Raji (cell line): ENCODE measurements around the gene TRANK1.

Experiments used
- POLR2A ChIP-seq: IDR thresholded peaks from 2 replicates; pipeline ENCODE4 v1.6.1; 2011; ENCODE audit warnings: low read depth, low read length, control low read depth; ENCODE audit not compliant: insufficient read depth

TRANK1 gene

DNA sequence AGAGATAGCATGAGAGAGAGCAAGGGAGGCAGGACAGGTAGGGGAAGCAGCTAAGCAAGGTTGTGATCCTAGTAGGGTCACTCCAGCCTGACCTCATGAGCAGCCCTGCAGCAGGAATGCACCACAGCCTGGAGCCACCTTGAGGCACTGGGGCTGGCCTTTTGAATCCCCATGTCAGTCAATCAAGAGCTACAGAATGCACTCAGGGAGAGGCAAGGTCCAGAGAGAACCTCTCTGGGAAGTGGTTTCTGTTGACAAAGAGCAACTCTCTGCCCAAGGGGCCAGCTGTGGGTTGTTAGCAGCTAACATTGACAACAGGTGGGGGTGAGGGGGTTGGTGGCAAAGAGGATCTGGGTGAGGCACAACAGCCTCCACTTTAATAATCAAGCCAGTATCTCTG lies 54.6 kb downstream of the TRANK1 start:
- TF ChIP-seq POLR2A = no peak

DNA sequence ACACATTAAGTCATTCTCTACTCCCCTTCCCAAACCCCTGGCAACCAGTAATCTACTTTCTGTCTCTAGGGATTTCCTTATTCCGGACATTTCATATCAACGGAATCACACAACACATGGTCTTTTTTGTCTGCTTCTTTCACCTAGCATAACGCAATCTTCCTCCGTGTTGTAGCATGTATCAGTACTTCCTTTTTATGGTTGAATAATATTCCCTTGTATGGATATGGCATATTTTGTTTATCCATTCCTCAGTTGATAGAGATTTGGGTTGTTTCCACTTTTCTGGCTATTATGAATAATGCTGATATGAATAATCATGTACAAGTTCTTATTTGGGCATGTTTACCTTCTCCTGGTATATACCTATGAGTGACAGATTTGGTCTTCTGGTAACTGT lies 63.1 kb downstream of the TRANK1 start:
- TF ChIP-seq POLR2A = no peak

- TF ChIP-seq POLR2A = no peak
Measured at GRCh38 chr3:36877930-36878685, 66.7 kb downstream of the TRANK1 start.

- TF ChIP-seq POLR2A = peak; percentile 21; the same call in 1 of the 2 replicates
Measured at GRCh38 chr3:36876181-36876936, 68.5 kb downstream of the TRANK1 start.

DNA sequence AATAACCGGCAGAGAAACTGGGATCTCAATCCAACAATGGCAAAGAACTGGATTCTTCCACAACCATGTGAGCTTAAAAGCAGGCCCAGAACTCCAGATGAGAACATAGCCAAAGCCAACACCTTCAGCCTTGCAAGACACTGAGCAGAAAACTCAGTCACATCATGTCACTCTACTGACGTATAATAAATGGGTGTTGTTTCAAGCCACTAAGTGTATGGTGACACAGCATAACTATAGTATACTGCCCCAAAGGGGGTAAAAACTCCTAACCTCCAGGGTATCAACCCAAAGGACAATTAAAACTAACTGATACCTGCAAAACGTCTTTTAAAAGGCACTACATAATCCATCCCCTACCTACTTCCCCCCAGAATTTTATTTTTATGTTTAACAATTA lies 69.5 kb downstream of the TRANK1 start:
- TF ChIP-seq POLR2A = no peak

- no peak for TF ChIP-seq POLR2A
Measured at GRCh38 chr3:36874424-36874823, 70.4 kb downstream of the TRANK1 start.

DNA sequence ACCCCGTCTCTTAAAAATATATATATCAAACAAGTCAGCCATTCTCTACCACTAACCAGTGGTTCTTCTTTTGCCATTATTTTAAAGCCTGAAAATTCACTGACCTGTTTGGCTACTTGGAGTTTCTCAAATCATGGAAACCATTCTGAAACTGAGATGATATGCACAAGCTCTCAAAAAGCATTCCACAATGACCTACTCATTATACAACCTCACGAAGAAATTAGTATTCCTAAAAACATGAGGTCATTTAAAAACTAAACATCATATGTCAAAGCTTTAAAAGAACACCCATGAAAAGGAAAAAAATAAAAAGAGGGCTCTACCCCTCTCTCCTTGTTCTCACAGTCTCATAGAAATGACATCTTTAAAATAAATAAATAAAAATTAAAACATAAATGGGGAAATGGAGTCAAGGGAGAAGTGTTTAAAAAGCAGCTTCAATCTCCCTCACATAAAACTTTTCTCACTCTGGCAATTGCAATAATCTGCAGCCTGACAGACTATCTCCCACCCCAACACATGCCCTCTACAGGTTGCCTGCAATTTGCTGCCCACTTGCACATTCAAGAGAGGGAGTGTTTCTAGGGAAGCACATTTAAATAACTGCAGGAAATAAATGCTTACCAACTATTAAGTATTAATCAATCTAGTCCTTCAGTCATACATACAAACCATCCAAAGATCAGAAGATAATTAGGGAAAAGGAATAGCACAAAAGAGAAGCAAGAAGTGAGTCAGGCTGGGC lies 73.3 kb downstream of the TRANK1 start:
- TF ChIP-seq POLR2A = no peak

GRCh38 chr3:36868614-36869436 lies 76.0 kb downstream of the TRANK1 start:
- TF ChIP-seq POLR2A = no peak

GRCh38 chr3:36867810-36868209 lies 77.0 kb downstream of the TRANK1 start:
- TF ChIP-seq POLR2A = no peak

DNA sequence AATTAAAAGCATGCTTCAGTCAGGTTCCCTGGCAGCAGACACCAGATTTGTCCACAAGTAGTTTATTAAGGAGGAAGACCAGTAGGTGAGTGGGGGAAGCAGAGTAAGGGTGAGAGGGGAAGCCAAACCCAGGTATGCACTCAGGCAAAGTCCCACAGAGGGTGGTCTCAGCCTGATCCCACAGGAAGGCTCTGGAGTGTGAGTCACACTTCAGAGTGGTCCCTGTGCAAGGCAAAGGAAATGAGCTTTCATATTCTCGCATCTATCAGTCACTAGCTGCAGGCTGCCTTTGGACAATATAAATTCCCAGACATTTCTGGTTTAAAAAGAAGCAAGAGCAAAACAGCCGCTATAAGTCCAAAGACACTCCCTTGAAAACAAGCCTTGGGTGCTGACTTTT lies 78.5 kb downstream of the TRANK1 start:
- TF ChIP-seq POLR2A = no peak

- no peak for TF ChIP-seq POLR2A
Measured at GRCh38 chr3:36864180-36865053, 80.4 kb downstream of the TRANK1 start.

- no peak for TF ChIP-seq POLR2A
Measured at GRCh38 chr3:36862076-36862755, 82.6 kb downstream of the TRANK1 start.

GRCh38 chr3:36859494-36859893 lies 85.4 kb downstream of the TRANK1 start:
- TF ChIP-seq POLR2A = no peak
